Mesenchymal stem cell (in vitro differentiated cells and primary cell): ENCODE data around the gene CDC40.

Experiments used
- DNase-seq: peaks from one replicate; pipeline ENCODE4 v3.0.0-alpha.2; 2013
- H2AFZ ChIP-seq: one replicate; pipeline ENCODE4 v1.6.1; 2013; ENCODE audit warnings: low read depth, mild to moderate bottlenecking, control low read depth, inconsistent platforms, low read length, moderate library complexity
- H2AK5ac ChIP-seq: 2 replicates; pipeline ENCODE4 v1.6.1; 2013; ENCODE audit warnings: low read length, moderate library complexity, mild to moderate bottlenecking, inconsistent platforms; ENCODE audit not compliant: severe bottlenecking
- H2BK120ac ChIP-seq: one replicate; pipeline ENCODE4 v1.6.1; 2013; ENCODE audit warnings: low read depth, mild to moderate bottlenecking, inconsistent platforms, low read length, moderate library complexity
- H2BK12ac ChIP-seq, 2 experiments: one replicate each; pipeline ENCODE4 v1.6.1; 2013; ENCODE audit warnings: inconsistent platforms in 2 of 2, low read length in 2 of 2, mild to moderate bottlenecking in 2 of 2, moderate library complexity in 2 of 2, control low read depth in 1 of 2
- H2BK15ac ChIP-seq: one replicate; pipeline ENCODE4 v1.6.1; 2013; ENCODE audit warnings: mild to moderate bottlenecking, low read depth, inconsistent platforms; ENCODE audit not compliant: poor library complexity, severe bottlenecking
- H2BK5ac ChIP-seq: 2 replicates; pipeline ENCODE4 v1.6.1; 2013; ENCODE audit warnings: low read depth, mild to moderate bottlenecking, low read length, control low read depth, inconsistent platforms; ENCODE audit not compliant: poor library complexity, severe bottlenecking
- H3K14ac ChIP-seq, 2 experiments: one replicate each; pipeline ENCODE4 v1.6.1; 2013; ENCODE audit warnings: inconsistent platforms in 2 of 2, low read length in 2 of 2, control low read depth in 1 of 2, mild to moderate bottlenecking in 1 of 2, moderate library complexity in 1 of 2
- H3K18ac ChIP-seq, 2 experiments: one replicate each; pipeline ENCODE4 v1.6.1; 2013; ENCODE audit warnings: inconsistent platforms in 2 of 2, low read length in 2 of 2, control low read depth in 1 of 2, low read depth in 1 of 2, mild to moderate bottlenecking in 1 of 2
- H3K23ac ChIP-seq, 2 experiments: one replicate each; pipeline ENCODE4 v1.6.1; 2013; ENCODE audit warnings: inconsistent platforms in 2 of 2, low read length in 2 of 2, mild to moderate bottlenecking in 2 of 2, moderate library complexity in 2 of 2, control low read depth in 1 of 2
- H3K27ac ChIP-seq: 2 replicates; pipeline ENCODE4 v1.5.1; 2013; ENCODE audit warnings: mild to moderate bottlenecking, moderate library complexity, low read length, control low read depth, inconsistent platforms; ENCODE audit not compliant: poor library complexity, severe bottlenecking
- H3K27me3 ChIP-seq, 2 experiments: 2 replicates each; pipeline versions ENCODE4 v1.6.1 to v1.7.0; 2013; ENCODE audit warnings: low read length in 2 of 2, mild to moderate bottlenecking in 2 of 2, moderate library complexity in 2 of 2, control low read depth in 1 of 2, inconsistent platforms in 1 of 2; ENCODE audit not compliant: control insufficient read depth in 1 of 2, insufficient read depth in 1 of 2
- H3K36me3 ChIP-seq, 2 experiments: 2 replicates each; pipeline versions ENCODE4 v1.6.1 to v1.7.0; 2013; ENCODE audit warnings: low read length in 2 of 2, control low read depth in 1 of 2, inconsistent platforms in 1 of 2, low read depth in 1 of 2, mild to moderate bottlenecking in 1 of 2; ENCODE audit not compliant: insufficient read depth in 2 of 2, control insufficient read depth in 1 of 2
- H3K4ac ChIP-seq, 2 experiments: one replicate each; pipeline ENCODE4 v1.6.1; 2013; ENCODE audit warnings: inconsistent platforms in 2 of 2, low read length in 2 of 2, mild to moderate bottlenecking in 2 of 2, moderate library complexity in 2 of 2, control low read depth in 1 of 2, low read depth in 1 of 2
- H3K4me1 ChIP-seq: 2 replicates; pipeline ENCODE4 v1.6.1; 2013; ENCODE audit warnings: low read depth, low read length, control low read depth; ENCODE audit not compliant: control insufficient read depth, insufficient read depth
- H3K4me2 ChIP-seq: 2 replicates; pipeline ENCODE4 v1.6.1; 2013; ENCODE audit warnings: low read length, mild to moderate bottlenecking, inconsistent platforms; ENCODE audit not compliant: poor library complexity, severe bottlenecking
- H3K4me3 ChIP-seq, 2 experiments: 2 replicates each; pipeline versions ENCODE4 v1.5.1 to v1.7.0; 2013; ENCODE audit warnings: low read length in 2 of 2, mild to moderate bottlenecking in 2 of 2, control low read depth in 1 of 2, low read depth in 1 of 2; ENCODE audit not compliant: insufficient read depth in 1 of 2
- H3K79me1 ChIP-seq: replicated peaks from 2 replicates; pipeline ENCODE4 v1.6.1; 2013; ENCODE audit warnings: mild to moderate bottlenecking, control low read depth, low read length, inconsistent platforms; ENCODE audit not compliant: poor library complexity, severe bottlenecking
- H3K9ac ChIP-seq: 2 replicates; pipeline ENCODE4 v1.7.0; 2013; ENCODE audit warnings: mild to moderate bottlenecking, low read length, moderate library complexity
- H3K9me3 ChIP-seq: 2 replicates; pipeline ENCODE4 v1.7.0; 2013; ENCODE audit warnings: mild to moderate bottlenecking, low read length; ENCODE audit not compliant: control insufficient read depth
- H4K8ac ChIP-seq: one replicate; pipeline ENCODE4 v1.6.1; 2013; ENCODE audit warnings: inconsistent platforms, mild to moderate bottlenecking, low read length, moderate library complexity
- H4K91ac ChIP-seq: one replicate; pipeline ENCODE4 v1.6.1; 2013; ENCODE audit warnings: mild to moderate bottlenecking, low read length, inconsistent platforms
- WGBS: methylation state at CpG from one replicate; pipeline ENCODE4 v1.1.7; 2013; ENCODE audit warnings: mixed read lengths; 5-methylcytosine and 5-hydroxymethylcytosine counted together

Gene CDC40

DNA sequence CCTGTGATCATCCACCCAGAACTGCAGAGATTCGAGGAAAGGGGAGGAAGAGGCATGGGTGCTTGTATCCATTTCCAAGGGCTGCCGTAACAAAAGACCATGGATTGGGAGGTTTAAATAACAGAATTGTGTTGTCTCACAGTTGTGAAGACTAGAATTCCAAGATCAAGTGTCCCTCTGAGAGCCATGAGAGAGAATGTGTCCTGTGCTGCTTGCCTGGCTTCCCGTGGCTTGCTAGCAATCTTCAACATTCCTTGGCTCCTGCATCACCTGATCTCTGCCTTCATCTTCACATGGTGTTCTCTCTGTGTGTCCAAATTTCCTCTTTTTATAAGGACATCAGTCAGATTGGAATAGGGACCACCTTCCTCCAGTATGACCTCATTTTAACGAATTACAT, 69.8 kb downstream of the CDC40 start:
- no peak overlapping the region for H3K4ac ChIP-seq
- no peak overlapping the region for H3K4me3 ChIP-seq
- H3K18ac ChIP-seq = no peak overlapping the region
- no peak overlapping the region for H3K14ac ChIP-seq
- H3K36me3 ChIP-seq = no peaks in the 10 kb centered on the region
- no peak overlapping the region for H3K9ac ChIP-seq
- peaks cover 4% of the 10 kb centered on the region for H3K9me3 ChIP-seq
- H2BK5ac ChIP-seq = no peak overlapping the region
- no peak overlapping the region for H2AK5ac ChIP-seq
- no peak for DNase-seq
- no peak overlapping the region for H3K4me2 ChIP-seq
- no peak overlapping the region for H2BK12ac ChIP-seq
- H3K27me3 ChIP-seq = no peaks in the 10 kb centered on the region
- no peak overlapping the region for H3K23ac ChIP-seq
- H3K27ac ChIP-seq = no peak overlapping the region
- 91% methylated on average over 3 of the region's 4 CpGs for WGBS
- no peaks in the 10 kb centered on the region for H3K4me1 ChIP-seq
- no peak overlapping the region for H4K91ac ChIP-seq
- no peak overlapping the region for H2BK15ac ChIP-seq
- H2BK120ac ChIP-seq = no peak overlapping the region
- H2AFZ ChIP-seq = no peak overlapping the region
- no peak overlapping the region for H4K8ac ChIP-seq
- H3K79me1 ChIP-seq = no peaks in the 10 kb centered on the region

DNA sequence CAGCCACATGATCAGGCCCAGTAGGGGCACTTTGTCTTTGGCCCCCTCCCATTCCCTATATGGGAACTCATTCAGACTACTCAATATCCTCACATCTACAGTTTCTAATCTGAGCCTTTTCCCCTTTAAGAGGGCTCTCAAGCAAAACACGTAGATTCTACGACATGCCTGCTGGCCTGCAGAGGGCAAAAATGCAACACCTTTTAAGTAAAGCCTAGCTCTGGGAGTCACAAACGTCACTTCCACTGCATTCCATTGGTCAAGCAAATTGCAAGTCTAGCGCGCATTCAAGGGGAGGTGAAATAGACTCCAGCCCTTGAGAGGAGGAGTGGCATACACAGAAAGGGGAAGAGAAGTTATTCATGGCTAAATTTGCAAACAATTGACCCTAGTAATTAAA, 70.6 kb downstream of the CDC40 start:
- no peak overlapping the region for H3K4ac ChIP-seq
- H2BK12ac ChIP-seq = no peak overlapping the region
- 68% methylated on average over 5 of the region's 5 CpGs for WGBS
- no peak for DNase-seq
- no peaks in the 10 kb centered on the region for H3K27me3 ChIP-seq
- no peak overlapping the region for H4K8ac ChIP-seq
- no peak overlapping the region for H2AK5ac ChIP-seq
- no peak overlapping the region for H2BK120ac ChIP-seq
- no peak overlapping the region for H3K27ac ChIP-seq
- H2BK5ac ChIP-seq = no peak overlapping the region
- H3K9ac ChIP-seq = no peak overlapping the region
- H3K4me2 ChIP-seq = no peak overlapping the region
- no peak overlapping the region for H2AFZ ChIP-seq
- no peak overlapping the region for H2BK15ac ChIP-seq
- H3K4me1 ChIP-seq = no peaks in the 10 kb centered on the region
- no peak overlapping the region for H3K4me3 ChIP-seq
- no peak overlapping the region for H3K18ac ChIP-seq
- no peak overlapping the region for H4K91ac ChIP-seq
- H3K36me3 ChIP-seq = no peaks in the 10 kb centered on the region
- H3K14ac ChIP-seq = no peak overlapping the region
- H3K23ac ChIP-seq = no peak overlapping the region
- H3K9me3 ChIP-seq = peaks cover 4% of the 10 kb centered on the region
- H3K79me1 ChIP-seq = no peaks in the 10 kb centered on the region

DNA sequence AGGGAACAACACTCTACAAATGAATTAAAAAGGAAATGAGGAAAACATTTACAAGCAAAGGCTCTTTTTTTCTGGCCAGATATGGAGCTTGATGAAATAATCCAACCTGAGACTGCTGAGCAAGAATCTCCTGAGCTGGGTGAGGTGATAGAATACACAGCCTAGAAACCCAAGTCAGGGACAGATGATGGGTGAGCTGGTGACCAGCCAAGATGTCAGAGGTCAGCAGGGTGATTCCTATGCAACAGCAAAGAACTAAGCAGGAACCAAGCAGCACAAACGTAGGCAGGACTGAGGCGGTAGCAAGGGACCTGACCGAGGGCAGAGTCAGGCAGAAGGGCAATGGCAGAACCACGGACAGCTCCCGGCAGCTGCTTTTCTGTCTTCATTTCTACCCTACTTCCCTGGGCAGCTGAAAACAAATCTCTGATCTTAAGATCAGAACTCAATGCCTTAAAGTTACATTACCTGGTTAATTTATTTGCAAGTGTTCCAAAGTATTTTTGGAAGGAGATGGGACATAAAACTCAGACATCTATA, 75.1 kb downstream of the CDC40 start:
- Histone ChIP-seq H2AK5ac (no peak overlapping the region), H2BK15ac (no peak overlapping the region), H3K27ac (no peak overlapping the region), H3K36me3 (no peaks in the 10 kb centered on the region), H2BK12ac (no peak overlapping the region), H3K27me3 (no peaks in the 10 kb centered on the region), H3K9me3 (peaks cover 4% of the 10 kb centered on the region), H3K9ac (no peak overlapping the region), H3K79me1 (no peaks in the 10 kb centered on the region), H2BK120ac (no peak overlapping the region), H4K8ac (no peak overlapping the region), H2AFZ (no peak overlapping the region), H4K91ac (no peak overlapping the region), H3K4ac (no peak overlapping the region), H2BK5ac (no peak overlapping the region), H3K4me2 (no peak overlapping the region), H3K4me1 (no peaks in the 10 kb centered on the region), H3K18ac (no peak overlapping the region), H3K23ac (no peak overlapping the region), H3K4me3 (no peak overlapping the region), H3K14ac (no peak overlapping the region)
- peak; percentile 34 for DNase-seq
- 7% methylated on average over 5 of the region's 5 CpGs for WGBS

DNA sequence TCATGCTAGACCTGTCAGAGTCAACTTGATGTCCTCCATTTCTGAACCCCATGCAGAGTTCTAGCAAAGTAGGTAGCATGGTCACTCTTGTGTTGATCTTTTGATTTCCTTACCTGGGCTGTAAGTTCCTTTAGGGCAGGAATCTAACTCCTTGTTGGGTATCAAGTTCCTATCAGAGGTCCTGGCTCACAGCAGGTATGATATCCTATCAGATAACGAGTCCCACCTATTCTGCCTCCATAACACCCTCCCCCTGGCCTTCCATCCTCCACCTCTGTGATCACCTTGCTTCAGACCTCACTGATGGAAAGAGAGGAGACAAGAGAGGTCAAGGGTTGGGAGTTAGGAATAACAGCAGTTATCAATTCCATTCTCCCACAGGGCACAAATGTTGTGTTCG, 76.1 kb downstream of the CDC40 start:
- H3K27me3 ChIP-seq = no peaks in the 10 kb centered on the region
- H3K9me3 ChIP-seq = peaks cover 4% of the 10 kb centered on the region
- no peak overlapping the region for H2AK5ac ChIP-seq
- H3K4me2 ChIP-seq = no peak overlapping the region
- no peak overlapping the region for H3K23ac ChIP-seq
- no peak overlapping the region for H2AFZ ChIP-seq
- DNase-seq = no peak
- 100% methylated on average over 1 of the region's 2 CpGs for WGBS
- H2BK5ac ChIP-seq = no peak overlapping the region
- no peak overlapping the region for H4K91ac ChIP-seq
- H3K14ac ChIP-seq = no peak overlapping the region
- H2BK12ac ChIP-seq = no peak overlapping the region
- no peak overlapping the region for H3K4me3 ChIP-seq
- H3K79me1 ChIP-seq = no peaks in the 10 kb centered on the region
- H3K4ac ChIP-seq = no peak overlapping the region
- H3K36me3 ChIP-seq = no peaks in the 10 kb centered on the region
- no peak overlapping the region for H3K9ac ChIP-seq
- H2BK120ac ChIP-seq = no peak overlapping the region
- H3K27ac ChIP-seq = no peak overlapping the region
- H3K18ac ChIP-seq = no peak overlapping the region
- H3K4me1 ChIP-seq = no peaks in the 10 kb centered on the region
- H4K8ac ChIP-seq = no peak overlapping the region
- no peak overlapping the region for H2BK15ac ChIP-seq
